Common myeloid progenitor, CD34-positive (primary cell): ENCODE results near the gene FAM228A.

Experiments used
- CTCF ChIA-PET: fragments of 350-600 bp; sonication (Branson Sonifier 250); formaldehyde crosslinking; loops from one replicate; lab custom pipeline; 2021; ENCODE audit warnings: antibody characterized with exemption; lab: Charles Lee
- POLR2A ChIA-PET: fragments of 350-600 bp; sonication (Branson Sonifier 250); formaldehyde crosslinking; loops from one replicate; lab custom pipeline; 2021; ENCODE audit warnings: antibody characterized with exemption; lab: Charles Lee
- DNase-seq, 3 donors: peaks; one replicate each; pipeline versions ENCODE4 v3.0.0 to v3.0.0-alpha.2; 2013
- H3K27ac ChIP-seq, 2 experiments: 1 replicate in 1 of 2; 2 replicates in 1 of 2; pipeline ENCODE4 v1.7.0; 2013; ENCODE audit warnings: inconsistent platforms in 2 of 2, low read length in 2 of 2, mild to moderate bottlenecking in 2 of 2, low read depth in 1 of 2, moderate library complexity in 1 of 2; ENCODE audit not compliant: severe bottlenecking in 2 of 2, insufficient read depth in 1 of 2, poor library complexity in 1 of 2
- H3K27me3 ChIP-seq, 5 experiments: replicated peaks in 2 of 5; 1 replicate in 3 of 5; 2 replicates in 2 of 5; pipeline versions ENCODE4 v1.6.1 to v1.7.0; 2013; ENCODE audit warnings: low read length in 4 of 5, mild to moderate bottlenecking in 2 of 5, moderate library complexity in 2 of 5, inconsistent platforms in 1 of 5; ENCODE audit not compliant: insufficient read depth in 5 of 5, control insufficient read depth in 4 of 5
- H3K36me3 ChIP-seq, 4 experiments: 1 replicate in 2 of 4; 2 replicates in 2 of 4; pipeline versions ENCODE4 v1.6.1 to v1.7.0; 2013; ENCODE audit warnings: low read length in 3 of 4, control low read depth in 1 of 4, mild to moderate bottlenecking in 1 of 4; ENCODE audit not compliant: control insufficient read depth in 4 of 4, insufficient read depth in 4 of 4
- H3K4me1 ChIP-seq, 4 experiments: 1 replicate in 3 of 4; 2 replicates in 1 of 4; pipeline versions ENCODE4 v1.6.1 to v1.7.1; 2013; ENCODE audit warnings: low read length in 3 of 4, mild to moderate bottlenecking in 3 of 4, control low read depth in 1 of 4, inconsistent platforms in 1 of 4, moderate library complexity in 1 of 4; ENCODE audit not compliant: control insufficient read depth in 4 of 4, insufficient read depth in 4 of 4; ENCODE audit errors: control extremely low read depth in 1 of 4
- H3K4me3 ChIP-seq, 7 experiments: 1 replicate in 4 of 7; 2 replicates in 3 of 7; pipeline versions ENCODE4 v1.5.1 to v1.7.0; 2013; ENCODE audit warnings: mild to moderate bottlenecking in 7 of 7, low read length in 6 of 7, moderate library complexity in 6 of 7, inconsistent platforms in 2 of 7, low read depth in 2 of 7, control low read depth in 1 of 7; ENCODE audit not compliant: insufficient read depth in 4 of 7, control insufficient read depth in 1 of 7; ENCODE audit errors: extremely low read depth in 1 of 7
- H3K9me3 ChIP-seq, 5 experiments: 1 replicate in 4 of 5; 2 replicates in 1 of 5; pipeline versions ENCODE4 v1.6.1 to v1.7.1; 2013; ENCODE audit warnings: low read length in 4 of 5, mild to moderate bottlenecking in 2 of 5, inconsistent platforms in 1 of 5, low read depth in 1 of 5, moderate library complexity in 1 of 5; ENCODE audit not compliant: control insufficient read depth in 4 of 5, insufficient read depth in 2 of 5; ENCODE audit errors: control extremely low read depth in 1 of 5
- whole genome bisulfite sequencing: methylation state at CpG from one replicate; pipeline ENCODE4 v1.1.5; 2013; ENCODE audit not compliant: insufficient coverage; 5-methylcytosine and 5-hydroxymethylcytosine counted together

FAM228A gene

GRCh38 chr2:24221343-24222050 is 46.6 kb downstream of the FAM228A start:
- ChIA-PET POLR2A (no interaction called here), CTCF (interaction anchor here (1.1 to 1.4 kb wide), 2 partner anchors 7 to 137 kb away, joined by 3 to 5 read pairs; partner anchors contain the start of gene TP53I3)
- Histone ChIP-seq H3K36me3 (peaks cover 21 to 40% (median 31%) of the 10 kb centered on the region in 4 experiments), H3K27ac (no peak overlapping the region), H3K9me3 (no peaks in the 10 kb centered on the region), H3K27me3 (no peaks in the 10 kb centered on the region), H3K4me1 (no peaks in the 10 kb centered on the region), H3K4me3 (no peak overlapping the region)
- WGBS: 97% methylated on average over 3 of the region's 6 CpGs
- no peak for DNase-seq

GRCh38 chr2:24222946-24223345 is 48.1 kb downstream of the FAM228A start:
- Histone ChIP-seq H3K27ac (no peak overlapping the region), H3K9me3 (no peaks in the 10 kb centered on the region), H3K27me3 (no peaks in the 10 kb centered on the region), H3K36me3 (peaks cover 19 to 36% (median 28%) of the 10 kb centered on the region in 4 experiments), H3K4me1 (no peaks in the 10 kb centered on the region), H3K4me3 (no peak overlapping the region)
- DNase-seq: no peak
- ChIA-PET CTCF (no interaction called here), POLR2A (no interaction called here)
- 80% methylated on average over 4 of the region's 6 CpGs for WGBS

DNA sequence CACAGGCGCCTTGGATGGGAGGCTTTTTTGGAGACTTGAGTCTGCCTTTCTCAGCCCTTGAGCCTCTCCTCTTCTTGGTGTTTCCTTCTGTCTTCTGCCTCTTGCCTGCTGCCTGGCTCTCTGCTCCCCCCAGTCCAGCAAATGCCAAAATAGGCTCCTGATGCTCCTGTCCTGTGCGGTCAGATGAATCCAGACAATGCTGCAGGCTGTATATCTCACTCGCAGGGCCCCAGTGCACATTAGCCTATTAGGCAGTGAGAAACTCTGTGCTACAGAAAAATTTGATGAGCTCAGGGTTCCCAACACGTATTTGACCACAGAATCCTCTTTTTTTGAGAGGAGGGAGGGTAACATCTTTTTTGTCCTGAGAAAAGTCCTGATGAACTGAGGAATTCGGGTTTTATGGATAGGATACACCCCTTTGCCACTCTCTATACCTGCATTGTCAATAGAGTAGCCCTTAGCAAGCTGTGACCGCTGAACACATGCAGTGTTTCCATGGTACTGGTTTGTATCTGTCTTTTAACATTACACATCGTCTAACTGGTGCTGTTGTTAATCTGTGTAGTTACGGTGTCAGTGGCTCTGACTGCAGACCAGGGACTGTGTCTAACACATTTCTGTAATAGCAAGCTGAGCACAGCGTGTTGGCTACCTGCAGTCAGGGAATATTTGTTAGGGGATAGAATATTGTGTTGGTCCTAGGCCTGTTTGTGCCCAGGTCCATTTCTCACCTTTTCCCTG is 50.8 kb downstream of the FAM228A start:
- Histone ChIP-seq H3K36me3 (peaks cover 7 to 13% (median 12%) of the 10 kb centered on the region in 4 experiments), H3K4me3 (no peak overlapping the region), H3K4me1 (no peaks in the 10 kb centered on the region), H3K27ac (no peak overlapping the region), H3K9me3 (no peaks in the 10 kb centered on the region), H3K27me3 (no peaks in the 10 kb centered on the region)
- ChIA-PET CTCF (interaction anchor here (0.7 to 1.1 kb wide), 3 partner anchors 9 to 603 kb away, joined by 3 to 5 read pairs (median 3); no protein-coding TSS in a partner anchor), POLR2A (interaction anchor here (0.6 kb wide), 1 partner anchor 79 kb away, joined by 3 read pairs; no protein-coding TSS in a partner anchor)
- no peak for DNase-seq
- 100% methylated on average over 8 of the region's 9 CpGs for WGBS

- Histone ChIP-seq H3K9me3 (no peaks in the 10 kb centered on the region), H3K4me3 (no peak overlapping the region), H3K27ac (no peak overlapping the region), H3K4me1 (no peaks in the 10 kb centered on the region), H3K27me3 (no peaks in the 10 kb centered on the region), H3K36me3 (peaks cover 3 to 13% (median 9%) of the 10 kb centered on the region in 4 experiments)
- DNase-seq: peak in 2 of 3 donors; percentile 23 to 44
- POLR2A ChIA-PET: interaction anchor here (1.0 kb wide), 1 partner anchor 8 kb away, joined by 3 read pairs; no protein-coding TSS in a partner anchor
- no CpG with 5 or more reads among the region's 1 CpG for WGBS
- CTCF ChIA-PET: interaction anchor here (0.8 to 1.5 kb wide), 2 partner anchors 8 to 14 kb away, joined by 3 to 5 read pairs; no protein-coding TSS in a partner anchor
Observed at GRCh38 chr2:24228470-24228869, 53.6 kb downstream of the FAM228A start.

DNA sequence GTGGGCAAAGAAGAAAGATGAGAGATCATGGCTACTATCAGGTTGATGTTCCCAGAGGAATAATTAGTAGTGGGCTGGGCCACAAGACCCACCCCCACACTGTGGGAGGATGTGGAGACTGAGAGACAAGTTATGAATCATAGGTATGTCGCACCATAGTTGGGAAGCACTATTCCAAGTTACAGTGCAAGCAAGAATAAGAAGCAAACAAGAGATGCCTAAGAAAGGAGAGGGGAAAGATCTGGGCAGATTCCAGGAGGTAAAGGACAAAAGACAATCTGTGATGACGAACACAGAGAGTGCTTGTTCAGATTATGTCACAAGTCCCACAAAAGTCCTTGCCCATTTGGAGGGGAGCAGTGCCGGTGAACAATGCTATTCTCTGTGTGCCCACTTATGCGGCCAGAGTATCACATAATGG is 56.6 kb downstream of the FAM228A start:
- ChIA-PET CTCF (no interaction called here), POLR2A (no interaction called here)
- Histone ChIP-seq H3K36me3 (peaks cover under 1 to 13% (median 7%) of the 10 kb centered on the region in 4 experiments), H3K9me3 (no peaks in the 10 kb centered on the region), H3K27me3 (no peaks in the 10 kb centered on the region), H3K27ac (no peak overlapping the region), H3K4me3 (no peak overlapping the region), H3K4me1 (no peaks in the 10 kb centered on the region)
- 96% methylated on average over 4 of the region's 4 CpGs for WGBS
- no peak for DNase-seq

DNA sequence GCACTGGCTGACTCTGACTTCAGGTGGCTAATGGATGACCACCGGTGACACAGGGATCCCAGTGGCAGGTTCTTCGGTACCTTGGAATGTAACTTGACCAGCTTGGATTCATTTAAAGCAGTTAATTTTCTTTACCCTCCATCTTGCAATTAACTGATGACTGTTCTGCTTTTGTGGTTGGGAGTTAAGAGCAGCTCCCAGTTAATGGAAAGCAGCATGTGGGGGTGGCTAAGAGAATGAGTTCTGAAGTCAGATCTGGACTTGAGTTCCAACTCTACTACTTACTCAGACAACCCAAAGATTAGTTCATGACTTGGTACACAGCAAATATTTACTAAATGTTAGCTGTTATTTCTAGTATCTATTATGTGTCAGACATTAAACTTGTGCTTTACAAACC is 58.5 kb downstream of the FAM228A start:
- ChIA-PET CTCF (no interaction called here), POLR2A (no interaction called here)
- no peaks in the 10 kb centered on the region for H3K9me3 ChIP-seq
- no peak overlapping the region for H3K4me3 ChIP-seq
- H3K27me3 ChIP-seq: no peaks in the 10 kb centered on the region
- 94% methylated on average over 2 of the region's 2 CpGs for WGBS
- H3K27ac ChIP-seq: no peak overlapping the region
- no peak for DNase-seq
- H3K36me3 ChIP-seq: peaks cover 2 to 15% (median 10%) of the 10 kb centered on the region in 4 experiments
- H3K4me1 ChIP-seq: no peaks in the 10 kb centered on the region

DNA sequence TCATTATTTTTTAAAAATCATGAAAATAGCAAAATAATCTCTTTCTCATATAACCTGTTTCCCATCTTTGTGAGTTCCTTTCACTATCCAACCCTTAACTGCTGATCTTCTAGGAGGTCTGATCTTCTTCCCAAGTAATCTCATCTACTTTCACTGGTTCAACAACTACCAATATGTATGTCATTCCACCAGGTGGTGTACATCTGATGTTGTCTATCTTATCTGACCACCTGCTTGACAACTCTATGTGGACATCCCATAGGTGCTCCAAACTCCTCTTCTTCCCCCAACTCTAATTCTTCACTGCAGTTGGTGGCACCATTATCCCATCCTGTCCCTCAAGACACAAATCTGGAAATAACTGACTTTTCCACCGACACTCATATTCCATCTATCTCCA is 62.5 kb downstream of the FAM228A start:
- peaks cover 0 to 18% (median 13%) of the 10 kb centered on the region in 4 experiments for H3K36me3 ChIP-seq
- peak in 1 of 3 donors; percentile 4 for DNase-seq

More for the DNA sequence above, 62.5 kb downstream of the FAM228A start:
- ChIA-PET CTCF (no interaction called here), POLR2A (no interaction called here)
- Histone ChIP-seq H3K9me3 (no peaks in the 10 kb centered on the region), H3K27me3 (no peaks in the 10 kb centered on the region), H3K27ac (no peak overlapping the region), H3K4me3 (no peak overlapping the region), H3K4me1 (no peaks in the 10 kb centered on the region)
- whole genome bisulfite sequencing: 100% methylated on average over 1 of the region's 1 CpG
